NCI-H345 treated with DMSO at 0.1 percent for 48 hours (cell line): Measurements from ENCODE around the gene HCCS.
"Not testable (repeated sequence)": the region's sequence is repeated elsewhere in the genome, so short reads cannot be mapped to it uniquely, and the experiment has no call there.

ENCODE experiments used
- DNase-seq: peaks from one replicate; lab custom pipeline; 2025; ENCODE audit not compliant: unreplicated experiment; lab: John Stamatoyannopoulos, UW

HCCS gene

GRCh38 chrX:11119313-11119943 is 8.3 kb downstream of the HCCS start:
- DNase-seq: no peak

- not testable (repeated sequence) for DNase-seq
Measured at GRCh38 chrX:11123087-11123486, 12.0 kb downstream of the HCCS start.

DNA sequence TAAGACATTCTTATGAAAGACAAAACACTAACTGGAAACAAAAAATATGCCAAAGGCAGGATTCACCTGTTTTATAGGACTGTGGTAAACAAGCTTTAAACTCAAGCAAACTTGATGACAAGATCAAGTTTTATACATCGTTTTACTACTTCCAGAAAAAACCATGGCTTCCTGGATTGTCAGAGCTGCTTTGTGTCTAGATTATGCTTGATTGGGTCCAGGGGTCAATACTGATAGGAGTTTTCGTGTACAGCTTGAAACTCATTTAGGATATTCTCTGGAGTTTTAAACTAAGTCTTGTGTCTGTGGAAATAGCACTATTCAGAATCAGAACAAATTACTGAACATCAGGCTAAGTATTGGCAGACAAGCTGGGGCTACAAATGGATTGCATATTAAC is 13.0 kb downstream of the HCCS start:
- DNase-seq: no peak

- no peak for DNase-seq
Measured at GRCh38 chrX:11125060-11125459, 13.9 kb downstream of the HCCS start.

DNA sequence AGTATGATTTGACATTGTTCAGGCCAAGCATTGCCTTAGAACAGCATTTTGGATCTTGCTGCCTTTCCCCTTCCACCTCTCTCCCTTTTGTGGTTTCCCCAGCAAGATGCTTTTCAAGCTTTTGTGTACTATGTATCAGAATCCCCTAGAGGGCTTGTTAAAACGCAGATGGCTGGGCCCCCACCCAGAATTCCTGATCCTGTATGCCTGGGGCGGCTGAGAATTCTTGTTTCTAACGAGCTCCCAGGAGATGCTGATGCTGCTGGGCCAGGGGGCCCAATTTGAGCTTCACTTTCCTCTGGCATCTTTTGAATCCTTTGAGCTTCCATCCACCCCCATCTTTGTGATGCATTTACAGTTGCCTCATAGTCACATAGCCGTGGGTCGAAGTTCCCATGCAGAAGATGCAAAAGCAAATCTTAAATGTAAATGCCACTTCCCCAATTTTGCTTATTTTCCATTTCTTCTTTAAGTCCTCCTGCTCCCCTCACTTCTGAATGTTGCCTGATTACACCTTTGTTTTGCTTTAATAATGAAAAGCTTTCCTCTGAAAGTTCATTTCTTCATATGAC is 18.5 kb downstream of the HCCS start:
- DNase-seq: no peak

GRCh38 chrX:11130136-11130535 is 19.0 kb downstream of the HCCS start:
- DNase-seq: no peak

GRCh38 chrX:11131146-11131545 is 20.0 kb downstream of the HCCS start:
- no peak for DNase-seq

- DNase-seq: no peak
Measured at GRCh38 chrX:11135564-11136185, 24.5 kb downstream of the HCCS start.

GRCh38 chrX:11137543-11138139 is 26.5 kb downstream of the HCCS start:
- no peak for DNase-seq

DNA sequence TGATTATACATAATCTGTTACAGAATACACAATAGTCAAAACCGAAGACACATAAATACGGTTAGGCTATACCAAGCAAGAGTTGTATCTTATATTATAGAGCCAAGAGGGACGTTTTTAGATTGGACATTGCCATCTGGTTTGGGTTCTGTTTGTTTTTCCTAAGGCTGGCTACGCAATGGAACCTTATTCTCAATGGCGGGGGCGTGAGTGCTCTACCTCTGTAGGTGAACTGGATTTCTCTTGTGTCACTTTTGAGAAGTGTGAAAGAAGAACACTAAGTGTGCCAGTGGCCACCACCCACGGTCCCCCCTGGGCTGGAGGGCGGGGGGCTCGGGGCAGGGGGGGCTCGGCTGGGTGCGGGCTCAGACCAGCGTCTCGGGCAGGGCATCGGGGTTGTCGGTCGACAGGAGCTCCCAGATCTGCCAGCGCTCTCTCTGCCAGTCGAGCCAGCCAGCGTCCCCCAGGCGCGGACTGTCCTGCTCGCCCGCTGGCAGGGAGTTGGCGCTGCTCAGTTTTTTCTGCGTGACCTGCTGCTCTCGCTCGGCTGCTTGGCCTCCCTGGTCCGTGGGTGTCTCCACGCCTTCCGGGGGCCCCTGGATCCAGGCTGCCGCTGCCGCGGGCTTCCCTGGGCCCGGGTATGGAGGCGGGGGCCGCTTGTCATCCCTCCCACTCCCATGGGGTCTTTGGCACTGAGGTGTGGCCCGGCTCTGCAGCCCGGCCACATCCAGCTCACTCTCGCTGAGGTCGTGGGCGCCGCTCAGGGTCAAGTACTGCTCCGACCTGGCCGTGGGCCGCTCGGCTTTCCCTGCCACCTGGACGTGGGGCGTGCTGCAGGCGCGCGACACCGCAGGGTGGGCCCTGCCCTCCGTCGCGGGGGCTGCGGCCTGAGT is 27.6 kb downstream of the HCCS start:
- DNase-seq: no peak

DNA sequence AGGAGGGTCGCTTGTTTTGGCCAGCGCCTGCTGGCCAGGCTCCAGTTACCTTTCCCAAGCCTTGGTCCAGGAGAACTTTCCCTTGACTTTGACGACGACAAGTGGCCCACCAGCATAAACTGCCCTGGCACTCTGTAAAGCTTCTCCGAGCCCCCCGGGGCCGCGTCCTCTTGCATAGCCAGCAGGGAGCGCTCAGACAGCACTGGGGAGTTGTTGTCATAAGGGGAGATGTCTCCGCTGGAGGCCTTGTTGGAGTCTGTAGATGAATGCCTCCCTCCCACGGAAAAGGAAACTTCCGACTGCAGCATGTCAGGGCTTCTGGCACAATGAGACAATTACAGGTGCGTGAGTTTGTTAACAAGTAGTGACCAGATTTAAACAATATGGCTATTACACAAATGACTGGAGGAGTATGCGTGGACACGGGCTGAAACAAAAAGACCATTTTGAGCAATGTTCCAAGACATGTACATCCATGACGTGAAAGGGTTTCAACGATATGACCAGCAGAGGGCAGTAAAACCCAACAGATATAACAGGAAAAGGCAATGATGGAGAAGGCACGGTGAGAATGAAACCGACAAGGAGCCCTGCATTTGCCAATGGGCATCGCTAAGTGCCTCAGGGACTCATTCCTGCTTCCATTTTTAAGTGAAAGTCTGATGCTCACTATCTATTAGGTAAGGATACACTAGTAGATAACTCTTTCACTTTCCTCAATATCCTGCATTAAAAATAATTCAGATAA is 33.0 kb downstream of the HCCS start:
- DNase-seq: peak; percentile 55

GRCh38 chrX:11146411-11146810 is 35.3 kb downstream of the HCCS start:
- DNase-seq: no peak

GRCh38 chrX:11148401-11148800 is 37.3 kb downstream of the HCCS start:
- no peak for DNase-seq

DNA sequence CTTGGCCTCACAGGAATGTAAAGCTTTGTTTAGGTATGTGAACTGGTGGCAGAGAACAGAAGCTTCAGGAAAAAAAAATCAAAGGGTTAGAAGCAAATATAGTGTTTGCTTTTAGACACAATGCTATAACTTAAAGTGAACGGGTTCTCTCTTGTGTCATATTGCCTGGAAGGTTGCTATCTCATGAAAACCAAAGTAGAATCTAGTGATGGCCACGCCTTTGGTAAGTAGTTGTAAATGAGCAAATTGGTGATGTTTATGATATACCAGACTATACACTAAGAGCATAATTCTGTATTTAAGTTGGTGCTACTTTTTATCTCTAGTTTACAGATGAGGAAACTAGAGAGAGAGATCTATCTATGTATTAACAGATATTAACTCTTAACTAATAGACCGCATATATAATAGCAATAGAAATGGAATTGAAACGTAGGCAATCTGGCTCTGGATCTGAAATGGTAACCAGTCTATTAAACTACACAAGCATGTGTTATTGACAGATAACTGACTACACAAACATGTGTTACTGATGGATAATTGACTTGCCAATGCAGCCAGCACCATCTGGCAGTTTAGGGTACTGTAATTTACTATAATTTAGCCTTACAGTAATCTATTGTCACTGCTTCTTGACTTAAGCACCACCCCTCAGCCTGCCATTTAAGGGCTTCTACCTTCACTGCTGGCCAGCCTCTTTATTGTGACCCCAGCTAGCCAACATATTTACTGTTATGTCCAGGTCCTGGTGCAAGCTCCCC is 40.8 kb downstream of the HCCS start:
- no peak for DNase-seq

DNA sequence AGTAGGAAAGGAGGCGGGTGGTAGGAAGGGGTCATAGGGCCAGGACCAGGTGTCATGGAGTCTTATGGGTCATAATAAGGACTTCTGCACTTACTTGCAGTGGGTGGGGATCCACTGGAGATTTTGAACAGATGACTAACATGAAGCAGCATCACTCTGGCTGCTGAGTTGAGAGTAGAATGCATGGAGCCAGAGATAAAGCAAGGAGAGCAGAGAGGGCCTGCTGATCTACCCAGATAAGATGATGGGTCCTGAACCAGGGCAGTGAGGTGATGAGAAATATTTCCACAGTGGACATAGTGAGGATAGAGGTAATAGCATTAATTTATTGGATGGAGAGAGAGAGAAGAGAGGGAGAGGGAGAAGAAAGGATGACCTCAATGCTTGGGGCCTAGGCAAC is 48.0 kb downstream of the HCCS start:
- DNase-seq: no peak

- DNase-seq: no peak
Measured at GRCh38 chrX:11164433-11164832, 53.3 kb downstream of the HCCS start.

DNA sequence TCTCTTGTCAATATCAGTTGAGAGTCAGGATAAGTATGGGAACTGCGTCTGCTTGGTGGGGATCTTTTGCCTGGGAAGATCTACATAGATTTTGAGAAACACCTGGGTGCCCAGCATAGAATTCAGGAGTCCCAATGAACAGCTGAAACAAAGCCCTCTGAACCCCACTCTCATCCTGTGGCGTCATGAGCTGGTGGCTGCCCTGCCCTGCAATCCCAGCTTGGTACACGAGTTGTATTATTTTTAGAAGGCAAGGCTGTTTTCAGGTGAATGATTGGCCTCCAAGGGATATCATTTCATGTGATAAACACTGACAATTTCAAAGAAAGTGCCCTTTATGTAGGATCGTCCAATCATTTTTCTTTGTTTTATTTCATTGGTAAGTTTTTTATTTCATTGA is 60.8 kb downstream of the HCCS start:
- no peak for DNase-seq

DNA sequence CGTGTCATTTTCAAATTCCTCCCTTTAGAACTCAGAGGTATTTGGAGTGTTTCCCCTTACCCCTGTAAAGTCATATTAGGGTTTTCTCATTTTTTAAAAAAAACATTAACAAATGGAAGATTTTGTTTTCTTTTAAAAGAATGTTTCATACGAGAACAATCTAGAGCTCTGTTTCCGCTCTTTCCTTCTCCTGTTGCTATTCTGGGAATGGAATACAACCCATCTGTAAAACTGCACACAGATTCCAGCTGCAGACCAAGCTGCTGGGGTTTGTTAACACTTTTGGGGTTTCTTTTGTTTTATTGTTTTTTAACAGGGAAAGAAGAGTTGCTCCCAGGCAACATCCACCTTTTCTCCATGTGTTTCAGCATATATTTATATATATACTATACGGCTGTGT is 61.3 kb downstream of the HCCS start:
- DNase-seq: no peak
